Muscle layer of colon (tissue), 2 donors: Measurements from ENCODE around the gene PCGF2.
"Not testable (repeated sequence)": the region's sequence is repeated elsewhere in the genome, so short reads cannot be mapped to it uniquely, and the experiment has no call there.

ENCODE experiments used
- H3K27ac ChIP-seq: one replicate; pipeline ENCODE4 v1.7.0; 2013; ENCODE audit warnings: low read depth, mild to moderate bottlenecking, low read length, moderate library complexity
- H3K27me3 ChIP-seq, 2 donors: one replicate each; pipeline ENCODE4 v1.7.0; 2013; ENCODE audit warnings: low read length in 2 of 2, mild to moderate bottlenecking in 2 of 2; ENCODE audit not compliant: insufficient read depth in 2 of 2, control insufficient read depth in 1 of 2
- H3K36me3 ChIP-seq: one replicate; pipeline ENCODE4 v1.7.0; 2013; ENCODE audit warnings: mild to moderate bottlenecking, low read length; ENCODE audit not compliant: insufficient read depth
- H3K4me1 ChIP-seq: one replicate; pipeline ENCODE4 v1.7.0; 2013; ENCODE audit warnings: mild to moderate bottlenecking, low read length; ENCODE audit not compliant: insufficient read depth
- H3K4me3 ChIP-seq, 2 donors: one replicate each; pipeline ENCODE4 v1.7.0; 2013; ENCODE audit warnings: low read length in 2 of 2, low read depth in 1 of 2, mild to moderate bottlenecking in 1 of 2, moderate library complexity in 1 of 2
- H3K9ac ChIP-seq: one replicate; pipeline ENCODE4 v1.7.0; 2013; ENCODE audit warnings: low read length
- H3K9me3 ChIP-seq: one replicate; pipeline ENCODE4 v1.7.0; 2013; ENCODE audit warnings: mild to moderate bottlenecking, low read length
- donor health status: abdominal sarcoma.
- donor health status: Adenocarcinoma of cecum.

PCGF2 gene

GRCh38 chr17:38748149-38748891 lies at the start of gene PCGF2:
TSS of gene PCGF2 (minus strand) at chr17:38748336. CDS start at chr17:38740402, 7,934 bp downstream.
- Histone ChIP-seq H3K9ac (peak within 1 kb of the TSS; percentile 68), H3K9me3 (no peaks in the 10 kb centered on the region), H3K27me3 (peaks cover 0 to 5% of the 10 kb centered on the region in 2 donors), H3K36me3 (no peaks in the 10 kb centered on the region), H3K4me3 (peak within 1 kb of the TSS; percentile 62 to 66), H3K4me1 (peaks cover 37% of the 10 kb centered on the region), H3K27ac (peak within 1 kb of the TSS; percentile 90)

GRCh38 chr17:38797828-38798227 lies 49.7 kb upstream of the PCGF2 start:
- Histone ChIP-seq H3K36me3 (peaks cover 18% of the 10 kb centered on the region), H3K9me3 (no peaks in the 10 kb centered on the region), H3K9ac (peak overlapping the region; percentile 86), H3K4me1 (peaks cover 28% of the 10 kb centered on the region), H3K27ac (peak overlapping the region; percentile 68), H3K27me3 (no peaks in the 10 kb centered on the region), H3K4me3 (peak overlapping the region in 1 of 2 donors; percentile 86)

GRCh38 chr17:38797158-38797490 lies 49.0 kb upstream of the PCGF2 start:
- H3K27ac ChIP-seq = no peak overlapping the region
- peaks cover 11% of the 10 kb centered on the region for H3K36me3 ChIP-seq
- H3K4me1 ChIP-seq = peaks cover 28% of the 10 kb centered on the region
- no peak overlapping the region for H3K9ac ChIP-seq
- H3K9me3 ChIP-seq = no peaks in the 10 kb centered on the region
- no peaks in the 10 kb centered on the region for H3K27me3 ChIP-seq
- H3K4me3 ChIP-seq = peak overlapping the region in 1 of 2 donors; percentile 19

- H3K9me3 ChIP-seq = no peaks in the 10 kb centered on the region
- H3K4me1 ChIP-seq = peaks cover 28% of the 10 kb centered on the region
- H3K27ac ChIP-seq = no peak overlapping the region
- H3K27me3 ChIP-seq = no peaks in the 10 kb centered on the region
- no peak overlapping the region for H3K4me3 ChIP-seq
- H3K36me3 ChIP-seq = peaks cover 5% of the 10 kb centered on the region
- H3K9ac ChIP-seq = no peak overlapping the region
These were observed 48.5 kb upstream of the PCGF2 start for GRCh38 chr17:38796451-38797157.

- Histone ChIP-seq H3K9ac (no peak overlapping the region), H3K27ac (no peak overlapping the region), H3K36me3 (no peaks in the 10 kb centered on the region), H3K4me1 (peaks cover 24% of the 10 kb centered on the region), H3K4me3 (no peak overlapping the region), H3K9me3 (no peaks in the 10 kb centered on the region), H3K27me3 (no peaks in the 10 kb centered on the region)
These were observed 46.1 kb upstream of the PCGF2 start for GRCh38 chr17:38794221-38794620.

GRCh38 chr17:38791162-38791561 lies 43.0 kb upstream of the PCGF2 start:
- Histone ChIP-seq H3K9me3 (no peaks in the 10 kb centered on the region), H3K27me3 (no peaks in the 10 kb centered on the region), H3K36me3 (peaks cover 6% of the 10 kb centered on the region), H3K9ac (no peak overlapping the region), H3K27ac (no peak overlapping the region), H3K4me3 (no peak overlapping the region), H3K4me1 (no peaks in the 10 kb centered on the region)

- H3K27ac ChIP-seq = not testable (repeated sequence)
These were observed 42.1 kb upstream of the PCGF2 start for GRCh38 chr17:38790148-38790707.

GRCh38 chr17:38789185-38789584 lies 41.0 kb upstream of the PCGF2 start:
- Histone ChIP-seq H3K9ac (no peak overlapping the region), H3K4me3 (no peak overlapping the region), H3K9me3 (no peaks in the 10 kb centered on the region), H3K27me3 (no peaks in the 10 kb centered on the region), H3K27ac (no peak overlapping the region), H3K4me1 (no peaks in the 10 kb centered on the region), H3K36me3 (peaks cover 25% of the 10 kb centered on the region)

More at GRCh38 chr17:38790148-38790707, 42.1 kb upstream of the PCGF2 start:
- not testable (repeated sequence) for H3K4me1 ChIP-seq, H3K27me3 ChIP-seq, H3K4me3 ChIP-seq, H3K9me3 ChIP-seq, H3K9ac ChIP-seq
- H3K36me3 ChIP-seq = peaks cover 15% of the 10 kb centered on the region

GRCh38 chr17:38787999-38788398 lies 39.9 kb upstream of the PCGF2 start:
- not testable (repeated sequence) for H3K9ac ChIP-seq, H3K4me1 ChIP-seq, H3K9me3 ChIP-seq, H3K4me3 ChIP-seq, H3K27ac ChIP-seq, H3K27me3 ChIP-seq
- peaks cover 36% of the 10 kb centered on the region for H3K36me3 ChIP-seq

- Histone ChIP-seq H3K27me3 (no peaks in the 10 kb centered on the region), H3K4me3 (no peak overlapping the region), H3K9me3 (no peaks in the 10 kb centered on the region), H3K27ac (no peak overlapping the region), H3K9ac (no peak overlapping the region), H3K36me3 (peaks cover 50% of the 10 kb centered on the region), H3K4me1 (no peaks in the 10 kb centered on the region)
These were observed 38.2 kb upstream of the PCGF2 start for GRCh38 chr17:38786372-38786771.

- H3K9ac ChIP-seq = no peak overlapping the region
- H3K27ac ChIP-seq = no peak overlapping the region
- H3K4me3 ChIP-seq = no peak overlapping the region
- no peaks in the 10 kb centered on the region for H3K9me3 ChIP-seq
- H3K4me1 ChIP-seq = no peaks in the 10 kb centered on the region
- no peaks in the 10 kb centered on the region for H3K27me3 ChIP-seq
- H3K36me3 ChIP-seq = peaks cover 81% of the 10 kb centered on the region
These were observed 35.1 kb upstream of the PCGF2 start for GRCh38 chr17:38783227-38783626.
